ENCODE data around the gene ANP32D. TPM values are rescaled to one million over a fixed set of nuclear protein-coding genes. Genes with fewer than 3 reads are reported as not detected.
"Not testable (repeated sequence)": the region's sequence is repeated elsewhere in the genome, so short reads cannot be mapped to it uniquely, and the experiment has no call there.

The ANP32D gene
- total and polyA plus RNA-seq, 8 donors = 0.17 to 0.43 (median 0.29) TPM; not detected in 4

DNA sequence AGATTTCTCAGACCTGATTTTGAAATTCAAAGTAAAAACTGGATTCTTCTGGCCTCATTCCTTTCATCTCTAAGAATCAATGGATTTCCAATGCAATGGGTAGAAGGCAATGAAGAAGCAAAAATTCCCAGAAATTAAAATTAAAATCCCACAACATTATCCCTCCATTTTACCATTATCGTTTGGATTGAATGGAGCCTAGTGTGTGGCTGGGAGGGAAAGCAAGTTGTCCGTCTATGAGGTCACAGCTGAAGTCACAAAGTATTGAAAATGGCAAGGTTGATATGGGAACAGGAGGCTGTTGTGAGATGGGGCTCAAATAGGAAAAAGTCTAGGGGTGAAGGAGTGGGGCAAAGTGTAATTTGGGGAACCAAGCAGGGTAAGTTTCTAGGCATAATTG is 9.8 kb downstream of the ANP32D start, which contains the start of gene C12orf54:
C12orf54 (plus strand) TSS at position 301 of the 400 bp plus-strand sequence. CDS start 799 bp downstream, outside the sequence.
- ATAC-seq = no peak
- no peak for DNase-seq
- H3K9me3 ChIP-seq = no peaks in the 10 kb centered on the region
- H3K4me3 ChIP-seq = no peak within 1 kb of the TSS
- H3K4me1 ChIP-seq = no peaks in the 10 kb centered on the region
- no peaks in the 10 kb centered on the region for H3K27me3 ChIP-seq
- no peak within 1 kb of the TSS for H3K27ac ChIP-seq
- intact Hi-C loops (cut with DNase I) = no loop called here
- no peak for TF ChIP-seq CTCF (IDR thresholded peaks at IDR 0.05)
- H3K36me3 ChIP-seq = no peaks in the 10 kb centered on the region

DNA sequence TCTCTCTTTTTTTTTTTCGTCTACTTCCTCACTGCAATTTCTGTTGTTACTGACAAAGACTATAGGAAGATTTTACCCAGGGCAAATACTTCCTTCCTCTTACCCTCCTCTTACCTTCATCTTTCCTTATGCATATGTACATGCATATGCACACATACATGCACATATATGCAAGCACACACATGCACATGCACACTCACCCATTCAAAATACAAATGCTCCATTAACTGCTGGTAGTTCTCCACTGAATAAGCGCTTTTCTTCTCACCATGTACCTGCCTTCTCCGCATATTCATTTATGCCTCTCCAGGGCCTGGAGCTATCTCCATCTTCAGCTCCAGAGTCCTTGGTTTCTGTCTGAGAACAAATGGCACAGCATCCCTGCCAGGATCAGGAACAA is 10.6 kb downstream of the ANP32D start:
- intact Hi-C loops (cut with DNase I) = no loop called here
- Histone ChIP-seq H3K27me3 (no peaks in the 10 kb centered on the region), H3K27ac (no peak overlapping the region), H3K9me3 (no peaks in the 10 kb centered on the region), H3K4me1 (no peaks in the 10 kb centered on the region), H3K4me3 (no peak overlapping the region), H3K36me3 (no peaks in the 10 kb centered on the region)
- no peak for TF ChIP-seq CTCF (IDR thresholded peaks at IDR 0.05)
- ATAC-seq (no peak), DNase-seq (no peak)

- no peaks in the 10 kb centered on the region for H3K27me3 ChIP-seq
- no peaks in the 10 kb centered on the region for H3K9me3 ChIP-seq
- no peak overlapping the region for H3K27ac ChIP-seq
- no peak overlapping the region for H3K4me3 ChIP-seq
- ATAC-seq (no peak), DNase-seq (no peak)
- no peak for TF ChIP-seq CTCF (IDR thresholded peaks at IDR 0.05)
- no peaks in the 10 kb centered on the region for H3K4me1 ChIP-seq
- no peaks in the 10 kb centered on the region for H3K36me3 ChIP-seq
- intact Hi-C loops (cut with DNase I) = no loop called here
Observed at GRCh38 chr12:48486261-48486660, 13.9 kb downstream of the ANP32D start.

- no peaks in the 10 kb centered on the region for H3K9me3 ChIP-seq
- ATAC-seq = no peak
- no peak overlapping the region for H3K27ac ChIP-seq
- no peaks in the 10 kb centered on the region for H3K36me3 ChIP-seq
- no peaks in the 10 kb centered on the region for H3K4me1 ChIP-seq
- TF ChIP-seq CTCF (IDR thresholded peaks at IDR 0.05) = no peak
- no peak for DNase-seq
- H3K27me3 ChIP-seq = no peaks in the 10 kb centered on the region
- intact Hi-C loops (cut with DNase I) = no loop called here
- no peak overlapping the region for H3K4me3 ChIP-seq
Observed at GRCh38 chr12:48486679-48487078, 14.3 kb downstream of the ANP32D start.

GRCh38 chr12:48489012-48489411 is 16.7 kb downstream of the ANP32D start:
- TF ChIP-seq CTCF (IDR thresholded peaks at IDR 0.05) = no peak
- Histone ChIP-seq H3K27ac (no peak overlapping the region), H3K4me3 (no peak overlapping the region), H3K4me1 (no peaks in the 10 kb centered on the region), H3K27me3 (no peaks in the 10 kb centered on the region), H3K9me3 (no peaks in the 10 kb centered on the region), H3K36me3 (no peaks in the 10 kb centered on the region)
- DNase-seq (no peak), ATAC-seq (no peak)
- intact Hi-C loops (cut with DNase I) = no loop called here

- H3K4me3 ChIP-seq; H3K27ac ChIP-seq; DNase-seq; H3K27me3 ChIP-seq; H3K9me3 ChIP-seq; H3K4me1 ChIP-seq; intact Hi-C loops (cut with DNase I); H3K36me3 ChIP-seq; ATAC-seq: not testable (repeated sequence)
Observed at GRCh38 chr12:48489456-48489855, 17.1 kb downstream of the ANP32D start.

DNA sequence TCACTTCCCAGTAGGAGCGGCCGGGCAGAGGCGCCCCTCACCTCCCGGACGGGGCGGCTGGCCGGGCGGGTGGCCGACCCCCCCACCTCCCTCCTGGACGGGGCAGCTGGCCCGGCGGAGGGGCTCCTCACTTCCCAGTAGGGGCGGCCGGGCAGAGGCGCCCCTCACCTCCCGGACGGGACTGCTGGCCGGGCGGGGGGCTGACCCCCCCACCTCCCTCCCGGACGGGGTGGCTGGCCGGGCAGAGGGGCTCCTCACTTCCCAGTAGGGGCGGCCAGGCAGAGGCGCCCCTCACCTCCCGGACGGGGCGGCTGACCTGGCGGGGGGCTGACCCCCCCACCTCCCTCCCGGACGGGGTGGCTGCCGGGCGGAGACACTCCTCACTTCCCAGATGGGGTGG is 27.9 kb downstream of the ANP32D start:
- intact Hi-C loops (cut with DNase I); H3K9me3 ChIP-seq; H3K27me3 ChIP-seq; ATAC-seq; H3K36me3 ChIP-seq; DNase-seq; H3K4me3 ChIP-seq; H3K4me1 ChIP-seq; H3K27ac ChIP-seq: not testable (repeated sequence)

DNA sequence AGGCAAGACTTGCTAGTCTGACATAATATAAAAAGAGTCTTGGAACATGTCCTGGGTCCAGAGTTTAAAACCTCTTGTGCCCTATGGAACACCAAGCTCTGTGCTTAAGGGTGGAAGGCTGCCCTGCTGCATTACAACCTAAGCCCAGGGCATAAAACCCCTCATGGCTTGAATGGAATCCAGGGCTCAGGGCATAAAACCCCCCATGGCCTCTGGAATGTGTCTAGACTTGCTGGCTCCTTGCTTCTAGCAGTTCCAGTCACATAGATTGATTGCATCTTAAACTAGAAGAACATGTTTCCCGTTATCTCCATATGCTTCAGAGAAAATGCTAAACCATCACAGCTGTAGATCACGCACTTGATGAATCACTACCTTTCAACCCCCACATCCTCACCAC is 34.5 kb downstream of the ANP32D start:
- intact Hi-C loops (cut with DNase I); H3K4me3 ChIP-seq; H3K36me3 ChIP-seq; DNase-seq; H3K4me1 ChIP-seq; ATAC-seq; H3K27ac ChIP-seq; H3K27me3 ChIP-seq: not testable (repeated sequence)
- peaks cover 0 to 13% of the 10 kb centered on the region in 2 donors for H3K9me3 ChIP-seq

All from left lung (tissue), 10 donors.